HEK293T (cell line): Measurements from ENCODE around the gene CLASP2.

ENCODE experiments used
- BHLHE40 ChIP-seq: fragments of 450-650 bp; IDR thresholded peaks from 2 replicates; pipeline ENCODE4 v1.6.1; 2016; ENCODE audit warnings: mild to moderate bottlenecking, moderate library complexity, borderline replicate concordance
- ELF4 ChIP-seq: fragments of 450-650 bp; IDR thresholded peaks from 2 replicates; pipeline ENCODE4 v1.6.1; 2017; ENCODE audit warnings: antibody characterized with exemption
- FOXA1 ChIP-seq: fragments of 450-650 bp; IDR thresholded peaks from 2 replicates; pipeline ENCODE4 v1.6.1; 2016; ENCODE audit warnings: mild to moderate bottlenecking
- FOXK2 ChIP-seq: fragments of 450-650 bp; IDR thresholded peaks from 2 replicates; pipeline ENCODE4 v1.6.1; 2016; ENCODE audit warnings: mild to moderate bottlenecking
- FOXM1 ChIP-seq: fragments of 450-650 bp; IDR thresholded peaks from 2 replicates; pipeline ENCODE4 v1.6.1; 2017; ENCODE audit warnings: mild to moderate bottlenecking, borderline replicate concordance
- HDGF ChIP-seq: fragments of 450-650 bp; IDR thresholded peaks from 2 replicates; pipeline ENCODE4 v1.6.1; 2017; ENCODE audit warnings: antibody characterized with exemption, borderline replicate concordance
- L3MBTL2 ChIP-seq: fragments of 450-650 bp; conservative IDR thresholded peaks from 2 replicates; pipeline ENCODE4 v1.6.1; 2016; ENCODE audit warnings: mild to moderate bottlenecking
- NFRKB ChIP-seq: fragments of 450-650 bp; IDR thresholded peaks from 2 replicates; pipeline ENCODE4 v1.6.1; 2016; ENCODE audit warnings: mild to moderate bottlenecking, moderate library complexity
- PKNOX1 ChIP-seq: fragments of 450-650 bp; IDR thresholded peaks from 2 replicates; pipeline ENCODE4 v1.6.1; 2016
- SUZ12 ChIP-seq: fragments of 450-650 bp; IDR thresholded peaks from 2 replicates; pipeline ENCODE4 v1.6.1; 2016; ENCODE audit warnings: mild to moderate bottlenecking
- TARDBP ChIP-seq: fragments of 450-650 bp; IDR thresholded peaks from 2 replicates; pipeline ENCODE4 v1.6.1; 2016

GRCh38 chr3:33482111-33482521 is 235.9 kb downstream of the CLASP2 start:
- TF ChIP-seq FOXA1 (no peak), FOXK2 (no peak), FOXM1 (no peak), BHLHE40 (no peak), TARDBP (no peak), SUZ12 (no peak), ELF4 (no peak), PKNOX1 (no peak), NFRKB (no peak), HDGF (no peak), L3MBTL2 (no peak)
